CD1c-positive myeloid dendritic cell (primary cell): Measurements from ENCODE around the gene MRPS16.
A peak's percentile ranks its signal among the peaks of the same experiment; 100 is the strongest.
"Not testable (repeated sequence)": the region's sequence is repeated elsewhere in the genome, so short reads cannot be mapped to it uniquely, and the experiment has no call there.

Experiments used
- DNase-seq: peaks from one replicate; pipeline ENCODE4 v3.0.0-alpha.2; 2016; ENCODE audit errors: extremely low spot score

MRPS16 gene

DNA sequence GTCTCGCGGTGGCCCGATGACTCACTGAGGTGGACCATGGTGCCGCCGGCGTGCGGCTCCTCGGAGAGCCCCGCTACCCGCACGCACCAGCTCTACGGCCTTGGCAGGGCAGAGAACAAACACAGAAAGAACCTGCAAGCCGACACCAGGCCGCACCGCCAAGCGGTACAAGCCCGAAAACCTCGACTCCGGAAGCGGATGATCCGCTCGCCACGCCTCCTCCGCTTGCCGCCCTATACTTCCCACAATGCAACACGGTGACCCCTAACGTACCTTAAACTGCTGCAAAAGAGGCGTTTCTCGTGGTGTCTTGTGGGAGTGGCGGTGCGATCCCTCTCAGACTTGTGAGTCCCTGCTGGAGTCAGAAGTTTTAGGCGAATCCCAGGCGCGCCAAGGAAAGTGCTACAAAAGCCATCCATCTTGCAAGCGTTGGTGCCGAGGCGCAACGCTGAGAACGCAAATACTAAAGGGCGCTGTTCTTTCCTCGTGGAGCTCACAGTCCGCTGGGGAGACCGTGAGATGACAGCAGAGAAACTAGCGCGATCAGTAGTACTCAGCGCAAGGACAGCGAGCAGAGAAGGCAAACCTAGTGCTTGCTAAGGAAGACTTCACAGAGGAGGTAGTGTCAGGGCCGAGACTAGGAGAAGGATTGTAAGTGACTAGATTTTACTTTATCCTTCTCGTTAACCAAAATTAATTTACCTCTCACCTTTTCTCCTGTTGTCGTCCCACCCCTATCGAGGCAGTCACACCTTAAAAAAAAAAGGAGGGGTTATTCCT, at the start of gene MRPS16:
Gene MRPS16 (minus strand): TSS at position 200 of the 780 bp plus-strand sequence. CDS start 162 bp downstream, at position 38.
- peak; percentile 97 for DNase-seq

GRCh38 chr10:73296946-73297345, 44.5 kb upstream of the MRPS16 start:
- no peak for DNase-seq

DNA sequence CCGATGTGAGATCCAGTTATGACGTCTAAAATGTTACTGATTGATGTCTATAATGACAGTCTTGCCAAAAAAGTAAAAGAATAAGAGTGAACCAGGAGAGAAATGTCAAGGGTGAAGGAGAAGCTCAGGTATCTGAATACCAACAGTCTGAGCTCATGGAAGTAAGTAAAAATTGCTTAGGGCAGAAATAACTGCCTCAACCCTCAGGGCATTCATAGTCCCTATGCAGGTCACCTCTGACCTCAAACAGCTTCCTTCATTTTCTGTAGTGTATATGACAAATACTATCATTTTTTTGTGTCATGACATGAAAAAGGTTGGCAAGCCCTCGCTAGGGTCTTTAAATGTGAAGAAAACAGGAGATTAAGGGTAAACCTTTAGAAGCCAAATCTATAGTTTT, 41.0 kb upstream of the MRPS16 start:
- no peak for DNase-seq

GRCh38 chr10:73289958-73290357, 37.5 kb upstream of the MRPS16 start:
- no peak for DNase-seq

DNA sequence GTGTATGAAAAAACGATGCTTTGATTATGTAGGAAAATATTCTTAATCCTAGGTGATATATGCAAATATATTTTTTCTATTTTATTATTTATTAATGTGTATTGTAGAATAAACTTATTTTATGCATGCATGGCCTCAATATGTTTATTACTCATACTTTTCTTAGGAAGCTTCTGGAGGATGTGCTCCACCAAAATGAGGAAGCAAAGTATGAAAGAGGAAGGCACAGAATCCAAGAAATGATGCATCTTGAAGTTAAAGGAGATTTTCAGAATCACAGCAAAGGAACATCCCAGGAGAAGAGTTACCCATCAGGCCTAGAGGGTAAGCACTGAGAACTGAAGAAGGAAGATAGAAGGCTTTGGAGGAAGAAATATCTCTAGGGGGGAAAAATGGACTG, 35.0 kb upstream of the MRPS16 start:
- peak; percentile 88 for DNase-seq

GRCh38 chr10:73281097-73281496, 28.7 kb upstream of the MRPS16 start:
- DNase-seq: no peak

DNA sequence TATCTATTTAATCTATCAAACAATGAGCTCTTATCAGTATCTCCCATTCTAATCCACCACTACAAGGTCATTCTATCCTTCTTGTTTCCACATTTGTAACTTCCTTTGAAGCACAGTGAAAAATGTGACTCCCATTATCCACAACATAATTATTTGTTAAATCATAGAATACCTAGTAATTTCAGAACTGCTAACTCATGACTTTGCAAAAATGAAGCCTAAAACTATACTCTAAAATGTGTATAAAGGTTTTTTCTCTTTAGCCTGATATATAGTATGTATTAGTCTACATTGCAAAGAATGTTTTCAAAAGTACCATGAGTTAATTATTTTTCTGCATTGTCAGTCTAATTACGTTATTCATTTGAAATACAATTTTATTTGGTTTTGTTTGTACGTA, 12.0 kb upstream of the MRPS16 start:
- no peak for DNase-seq

- peak; percentile 39 for DNase-seq
Observed at GRCh38 chr10:73263693-73264347, 11.4 kb upstream of the MRPS16 start.

DNA sequence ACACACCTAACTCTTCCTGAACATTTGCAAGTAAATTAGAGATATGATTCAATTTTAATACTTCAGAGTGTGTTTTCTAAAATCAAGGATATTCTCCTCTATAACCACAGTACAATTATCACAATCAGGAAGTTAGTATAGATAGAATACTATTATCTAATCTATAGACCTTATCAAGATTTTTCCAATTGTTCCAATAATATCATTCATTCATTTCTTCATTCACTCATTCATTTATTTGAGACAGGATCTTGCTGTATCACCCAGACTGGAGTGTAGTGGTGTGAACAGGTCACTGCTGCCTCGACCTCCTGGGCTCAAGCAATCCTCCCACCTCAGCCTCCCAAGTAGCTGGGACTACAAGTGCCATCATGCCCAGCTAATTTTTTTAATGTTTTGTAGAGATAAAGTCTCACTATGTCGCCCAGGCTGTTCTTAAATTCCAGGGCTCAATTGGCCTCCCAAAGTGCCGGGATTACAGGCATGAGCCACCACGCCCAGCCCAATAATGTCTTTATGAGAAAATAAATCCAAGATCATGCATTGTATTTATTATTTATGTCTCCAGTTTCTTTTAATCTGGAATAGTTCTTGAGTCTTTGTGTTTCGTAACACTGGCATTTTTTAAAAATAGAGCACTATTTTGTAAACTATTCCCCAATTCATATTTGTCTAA, 10.6 kb upstream of the MRPS16 start:
- DNase-seq: no peak

- DNase-seq: no peak
Observed at GRCh38 chr10:73262105-73262730, 9.8 kb upstream of the MRPS16 start.

GRCh38 chr10:73261362-73261995, 9.0 kb upstream of the MRPS16 start:
- DNase-seq: no peak

DNA sequence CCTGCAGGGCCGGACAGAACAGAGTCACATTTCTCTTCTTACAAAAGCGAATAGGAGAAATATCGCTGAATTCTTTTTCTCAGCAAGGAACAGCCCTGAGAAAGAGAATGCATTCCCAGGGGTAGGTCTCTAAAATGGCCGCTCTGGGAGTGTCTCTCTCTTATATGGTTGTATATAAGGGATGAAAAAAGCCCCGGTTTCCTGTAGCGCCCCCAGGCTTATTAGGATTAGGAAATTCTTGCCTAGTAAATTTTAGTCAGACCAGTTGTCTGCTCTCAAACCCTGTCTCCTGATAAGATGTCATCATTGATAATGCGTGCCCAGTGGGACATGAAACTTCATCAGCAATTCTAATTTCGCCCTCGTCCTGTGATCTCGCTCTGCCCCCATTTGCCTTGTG, 6.2 kb upstream of the MRPS16 start:
- DNase-seq: not testable (repeated sequence)

GRCh38 chr10:73253225-73253555, 746 bp upstream of the MRPS16 start:
- no peak for DNase-seq

DNA sequence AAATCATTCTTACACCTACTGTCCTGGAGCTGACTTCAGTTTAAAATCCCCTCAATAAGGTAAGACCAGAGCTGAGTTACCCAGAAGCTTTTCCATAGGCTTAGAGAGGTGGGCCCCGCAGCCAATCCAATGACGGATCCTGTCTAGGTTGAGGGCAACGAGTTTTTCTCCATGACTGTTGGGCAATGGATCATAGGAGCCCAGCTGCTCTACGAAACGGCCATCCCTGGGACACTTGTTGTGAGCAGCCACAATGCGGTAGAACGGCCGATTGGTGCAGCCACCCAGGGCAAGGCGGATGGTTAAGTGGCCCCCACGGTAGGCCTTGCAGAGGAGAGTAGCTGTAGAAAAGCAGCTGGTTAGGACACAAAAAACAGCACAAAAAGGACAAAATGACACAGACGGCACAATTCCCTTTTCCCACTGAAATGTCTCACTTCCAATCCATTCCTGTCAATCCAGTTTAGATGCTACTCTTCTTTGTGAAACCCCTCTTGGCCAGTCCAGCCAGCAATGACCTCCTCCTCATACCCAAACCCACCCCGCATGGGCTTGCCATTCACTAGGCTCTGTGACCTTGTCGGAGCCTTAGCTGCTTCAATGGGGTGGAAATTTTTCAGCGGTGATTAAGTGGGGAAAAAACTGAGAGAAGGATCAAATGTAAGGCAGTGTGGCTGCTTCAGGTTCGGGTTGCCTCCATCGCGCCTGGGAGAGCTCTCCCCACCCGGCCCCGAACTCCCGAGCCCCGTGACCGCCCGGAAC, 580 bp downstream of the MRPS16 start:
- DNase-seq: no peak

DNA sequence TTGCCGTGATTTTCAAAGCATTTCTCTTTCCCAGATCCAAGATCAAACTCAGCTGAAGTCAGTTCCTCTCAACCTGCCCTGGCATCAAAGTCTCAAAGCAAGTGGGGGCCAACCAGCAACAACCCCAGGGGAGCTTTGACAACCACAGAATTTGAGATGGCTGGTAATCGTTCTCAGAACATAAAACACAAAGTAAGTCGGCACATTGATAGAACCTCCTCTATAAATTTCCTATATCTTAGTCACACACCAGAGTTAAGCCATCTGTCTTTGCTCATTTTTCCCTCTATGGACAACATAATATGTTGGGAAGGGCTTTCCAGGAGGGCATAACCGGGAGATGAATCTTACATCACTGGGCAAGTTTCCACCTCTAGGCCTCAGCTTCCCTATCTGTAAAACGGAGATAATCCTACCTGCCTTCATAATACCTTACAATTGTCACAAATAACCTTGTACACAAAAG, 4.2 kb downstream of the MRPS16 start:
- no peak for DNase-seq

- DNase-seq: no peak
Observed at GRCh38 chr10:73247509-73248258, 4.8 kb downstream of the MRPS16 start.

DNA sequence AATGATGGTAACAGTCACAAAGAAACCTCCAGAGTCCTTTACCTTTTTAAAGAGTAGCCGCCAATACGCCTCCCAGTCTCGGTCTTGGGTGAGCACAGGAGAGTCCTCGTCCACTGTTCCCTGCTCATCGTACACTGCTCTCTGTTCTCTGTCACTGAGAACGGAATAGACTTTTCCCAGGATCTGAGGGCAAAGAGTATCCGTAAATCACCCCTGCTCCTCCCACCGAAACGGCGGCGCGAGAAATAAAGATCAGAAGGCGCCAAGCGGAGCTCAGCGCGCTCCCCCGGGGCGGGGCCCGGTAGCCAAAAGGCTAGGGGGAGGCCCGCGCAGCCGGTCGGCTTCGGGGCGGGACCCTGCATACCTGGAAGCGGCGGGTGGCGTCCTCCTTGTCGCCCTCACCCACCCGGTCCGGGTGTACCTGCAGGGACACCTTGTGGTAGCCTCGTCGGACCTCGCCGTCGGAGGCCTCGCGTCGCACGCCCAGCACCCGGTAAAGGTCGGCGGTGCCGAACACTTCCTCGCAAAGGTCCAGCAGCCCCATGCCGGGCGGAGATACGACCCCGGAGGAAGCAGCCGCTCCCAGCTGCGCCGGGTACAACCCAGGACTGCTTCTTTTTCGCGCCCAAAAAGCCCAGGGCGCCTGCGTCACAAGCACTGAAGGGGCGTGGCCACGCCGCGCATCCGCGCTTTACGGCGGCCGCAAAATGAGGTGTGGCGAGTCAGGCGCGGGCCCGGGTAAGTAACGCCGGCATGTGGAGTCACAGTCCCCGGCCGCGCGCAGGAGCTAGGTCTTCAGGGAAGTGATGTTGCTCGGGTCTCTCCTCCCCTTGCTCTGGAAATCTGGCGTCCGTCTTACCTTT, 5.6 kb downstream of the MRPS16 start, which contains the start of gene DNAJC9:
Gene DNAJC9 (minus strand): TSS at position 610 of the 863 bp plus-strand sequence. CDS start 66 bp downstream, at position 544.
- DNase-seq: peak; percentile 98

GRCh38 chr10:73246322-73246645, 6.2 kb downstream of the MRPS16 start:
- no peak for DNase-seq

DNA sequence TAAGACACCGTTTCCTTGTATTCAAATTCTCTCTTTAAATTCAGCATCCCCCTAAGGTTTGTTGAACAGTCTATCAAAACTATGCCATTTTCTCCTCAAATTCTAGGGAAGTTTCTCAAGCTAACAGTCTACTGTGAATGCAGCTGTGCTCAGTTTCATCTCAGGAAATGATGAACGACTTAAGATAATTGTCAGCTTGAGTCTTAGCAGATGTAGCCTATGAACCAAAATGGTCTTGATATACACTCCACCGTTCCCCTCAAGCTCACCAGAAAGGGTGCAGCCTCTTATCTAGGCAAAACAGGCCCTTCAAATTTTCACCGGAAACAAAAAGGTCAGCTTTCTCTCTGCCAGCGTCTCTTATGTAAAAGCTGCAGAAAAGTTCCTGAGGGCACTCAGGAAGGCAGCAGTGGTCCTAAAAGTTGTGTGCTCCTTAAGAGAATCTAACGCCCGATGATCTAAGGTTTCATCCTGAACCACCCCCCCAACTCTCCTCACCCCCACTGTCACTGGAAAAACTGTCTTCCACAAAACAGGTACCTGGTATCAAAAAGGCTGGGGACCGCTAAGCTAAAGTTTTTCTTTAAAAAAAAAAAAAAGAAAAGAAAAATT, 7.5 kb downstream of the MRPS16 start:
- no peak for DNase-seq
